HCT116 (cell line): ENCODE results near the gene OR12D2. TPM values are rescaled to one million over a fixed set of nuclear protein-coding genes. Genes with fewer than 3 reads are reported as not detected.
"Not testable (repeated sequence)": the region's sequence is repeated elsewhere in the genome, so short reads cannot be mapped to it uniquely, and the experiment has no call there.

ENCODE experiments used
- ATAC-seq: fragments of 200-7000 bp; cut with Tn5 transposase; 2 replicates; pipeline ENCODE4 v1.9.1; 2020; ENCODE audit warnings: mild to moderate bottlenecking, moderate library complexity
- BruUV-seq: library from RNA; stranded (reverse); fragments of 400-500 nt; replicated peaks from 2 replicates; lab custom pipeline; 2021; lab: Mats Ljungman, UMichigan
- CTCF ChIA-PET: fragments of 300-600 bp; sonication (Branson Sonifier 250); formaldehyde crosslinking; loops from one replicate; lab custom pipeline; 2021; ENCODE audit warnings: antibody characterized with exemption; lab: Charles Lee
- POLR2A ChIA-PET: fragments of 300-600, 350-600 bp; sonication (Branson Sonifier 250); formaldehyde crosslinking; loops from one replicate; lab custom pipeline; 2021; ENCODE audit warnings: antibody characterized with exemption; lab: Charles Lee
- RAD21 ChIA-PET, 2 experiments: fragments of 300-600 bp; sonication (Branson Sonifier 250); formaldehyde crosslinking; loops; one replicate each; lab custom pipeline; 2023; ENCODE audit warnings: low total read pairs in 2 of 2; ENCODE audit not compliant: uncharacterized antibody in 2 of 2, unreplicated experiment in 2 of 2, low non-redundant PET in 1 of 2; lab: Charles Lee
- DNase-seq: peaks from one replicate; pipeline ENCODE4 v3.0.0-alpha.2; 2010; ENCODE audit warnings: low read depth, low spot score
- H2AFZ ChIP-seq: fragments of 200-600 bp; shearing (Covaris generic), sonication (generic); 2 replicates; pipeline ENCODE4 v1.6.1; 2017; ENCODE audit warnings: low read depth, mixed run types, mixed read lengths, antibody characterized with exemption, low read length; ENCODE audit not compliant: poor library complexity, severe bottlenecking
- H3K27ac ChIP-seq: 2 replicates; pipeline ENCODE4 v1.5.1; 2012; ENCODE audit warnings: low read depth, low read length
- H3K27me3 ChIP-seq: fragments of 200-600 bp; sonication (generic); 2 replicates; pipeline ENCODE4 v1.6.1; 2016; ENCODE audit warnings: mixed run types, low read length, mixed read lengths; ENCODE audit not compliant: insufficient read depth
- H3K36me3 ChIP-seq, 2 experiments: fragments of 200-500 bp in 1 of 2; fragments of 200-600 bp in 1 of 2; sonication (Bioruptor generic) in 1 of 2; sonication (generic) in 1 of 2; 2 replicates each; pipeline versions ENCODE4 v1.5.1 to v1.6.1; 2014 to 2016; ENCODE audit warnings: low read length in 2 of 2, inconsistent platforms in 1 of 2, mixed read lengths in 1 of 2, mixed run types in 1 of 2; ENCODE audit not compliant: insufficient read depth in 2 of 2, control insufficient read depth in 1 of 2
- H3K4me1 ChIP-seq, 2 experiments: fragments of 200-600 bp in 1 of 2; sonication (generic) in 1 of 2; 2 replicates each; pipeline versions ENCODE4 v1.5.1 to v1.6.1; 2012 to 2017; ENCODE audit warnings: low read length in 2 of 2, inconsistent platforms in 1 of 2, mild to moderate bottlenecking in 1 of 2, mixed read lengths in 1 of 2, mixed run types in 1 of 2, moderate library complexity in 1 of 2; ENCODE audit not compliant: insufficient read depth in 2 of 2, control insufficient read depth in 1 of 2
- H3K4me2 ChIP-seq: fragments of 200-600 bp; sonication (generic); 2 replicates; pipeline ENCODE4 v1.6.1; 2017; ENCODE audit warnings: mixed run types, low read length, mixed read lengths
- H3K4me3 ChIP-seq, 2 experiments: fragments of 200-600 bp in 1 of 2; sonication (generic) in 1 of 2; replicated peaks in 1 of 2; 2 replicates each; pipeline ENCODE4 v1.5.1; 2011 to 2016; ENCODE audit warnings: low read length in 2 of 2, control low read depth in 1 of 2, low read depth in 1 of 2, mild to moderate bottlenecking in 1 of 2, mixed read lengths in 1 of 2, mixed run types in 1 of 2
- H3K79me2 ChIP-seq: fragments of 200-600 bp; sonication (generic); 2 replicates; pipeline ENCODE4 v1.6.1; 2017; ENCODE audit warnings: mild to moderate bottlenecking, mixed run types, low read length, moderate library complexity, mixed read lengths; ENCODE audit not compliant: insufficient read depth
- H3K9ac ChIP-seq: fragments of 200-600 bp; sonication (generic); 2 replicates; pipeline ENCODE4 v1.6.1; 2016; ENCODE audit warnings: low read length, mixed read lengths
- H3K9me2 ChIP-seq: fragments of 200-600 bp; sonication (generic), shearing (Covaris generic); 2 replicates; pipeline ENCODE4 v1.6.1; 2017; ENCODE audit warnings: mixed run types, mild to moderate bottlenecking, moderate library complexity; ENCODE audit not compliant: insufficient read depth
- H3K9me3 ChIP-seq, 2 experiments: fragments of 200-500 bp in 1 of 2; fragments of 200-600 bp in 1 of 2; sonication (Bioruptor generic) in 1 of 2; sonication (generic) in 1 of 2; 2 replicates each; pipeline ENCODE4 v1.6.1; 2014 to 2017; ENCODE audit warnings: low read length in 2 of 2, mixed read lengths in 2 of 2, inconsistent platforms in 1 of 2, low read depth in 1 of 2, mild to moderate bottlenecking in 1 of 2, mixed run types in 1 of 2, moderate library complexity in 1 of 2; ENCODE audit not compliant: control insufficient read depth in 1 of 2, insufficient read depth in 1 of 2
- H4K20me1 ChIP-seq: fragments of 200-600 bp; sonication (generic), shearing (Covaris generic); 2 replicates; pipeline ENCODE4 v1.6.1; 2017; ENCODE audit warnings: mixed run types, mild to moderate bottlenecking, moderate library complexity; ENCODE audit not compliant: insufficient read depth
- intact Hi-C: fragments of 100-400 bp; cut with micrococcal nuclease; formaldehyde crosslinking; loops from 2 replicates; pipeline ENCODE4 v1.10.0; 2022
- total RNA-seq: library from RNA; stranded (reverse); gene quantifications from one replicate; pipeline ENCODE4 v1.2.1, GENCODE V29; 2021; ENCODE audit not compliant: unreplicated experiment

OR12D2 gene
- total RNA-seq, 1 experiment from 2014 or later, result not detected

DNA sequence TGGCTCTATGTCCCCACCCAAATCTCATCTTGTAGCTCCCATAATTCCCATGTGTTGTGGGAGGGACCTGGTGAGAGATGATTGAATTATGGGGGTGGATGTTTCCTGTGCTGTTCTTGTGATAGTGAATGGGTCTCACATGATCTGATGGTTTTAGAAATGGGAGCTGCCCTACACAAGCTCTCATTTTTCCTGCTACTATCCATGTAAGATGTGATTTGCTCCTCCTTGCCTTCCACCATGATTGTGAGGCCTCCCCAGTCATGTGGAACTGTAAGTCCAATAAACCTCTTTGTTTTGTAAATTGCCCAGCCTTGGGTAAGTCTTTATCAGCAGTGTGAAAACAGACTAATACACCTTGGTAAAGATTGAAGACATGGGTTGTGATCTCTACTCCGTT lies 48.6 kb downstream of the OR12D2 start:
- ATAC-seq, H3K4me2 ChIP-seq, POLR2A ChIA-PET, H4K20me1 ChIP-seq, H3K36me3 ChIP-seq, H3K27ac ChIP-seq, CTCF ChIA-PET, intact Hi-C loops, DNase-seq, BruUV-seq, H3K79me2 ChIP-seq, H3K4me3 ChIP-seq, H3K27me3 ChIP-seq, H3K4me1 ChIP-seq, RAD21 ChIA-PET, H3K9me2 ChIP-seq, H3K9ac ChIP-seq, H3K9me3 ChIP-seq, H2AFZ ChIP-seq: not testable (repeated sequence)

Other genes with a start within 250 kb of the OR12D2 start
- not detected for gene OR2J2, start 224.7 kb upstream of the OR12D2 start, total RNA-seq
- not detected for gene OR14J1, start 93.9 kb upstream of the OR12D2 start, total RNA-seq
- gene OR5V1, start 26.8 kb upstream of the OR12D2 start, total RNA-seq, result not detected
- not detected for gene OR12D3, start 20.3 kb upstream of the OR12D2 start, total RNA-seq
- gene OR12D1, start 19.3 kb downstream of the OR12D2 start, total RNA-seq, result not detected
- gene OR10C1, start 43.7 kb downstream of the OR12D2 start, total RNA-seq, result not detected
- gene OR11A1, start 61.4 kb downstream of the OR12D2 start, total RNA-seq, result not detected
- gene OR2H1, start 61.5 kb downstream of the OR12D2 start, total RNA-seq, result not detected
- gene MAS1L, start 92.3 kb downstream of the OR12D2 start, total RNA-seq, result not detected
- gene UBD, start 164.1 kb downstream of the OR12D2 start, total RNA-seq, result not detected
- gene OR2H2, start 189.5 kb downstream of the OR12D2 start, total RNA-seq, result not detected
- 43.4 TPM for gene GABBR1, start 237.6 kb downstream of the OR12D2 start, total RNA-seq